GM21367 (cell line): ENCODE data around the gene METTL25.
"Not testable (repeated sequence)": the region's sequence is repeated elsewhere in the genome, so short reads cannot be mapped to it uniquely, and the experiment has no call there.

Experiments used
- ATAC-seq: cut with Tn5 transposase; IDR thresholded peaks from one replicate; pipeline ENCODE4 v1.9.1; 2021; ENCODE audit not compliant: unreplicated experiment

METTL25 gene

GRCh38 chr12:82358200-82359114, at the start of gene METTL25, which contains the start of gene CCDC59:
TSS of gene METTL25 (plus strand) at chr12:82358529. CDS start at chr12:82358566, 37 bp downstream.
TSS of gene CCDC59 (minus strand) at chr12:82358387. CDS start at chr12:82358376, 11 bp downstream.
- ATAC-seq: peak; percentile 92

GRCh38 chr12:82314406-82314892, 43.9 kb upstream of the METTL25 start:
- no peak for ATAC-seq

GRCh38 chr12:82319276-82319675, 39.1 kb upstream of the METTL25 start:
- ATAC-seq: no peak

GRCh38 chr12:82325540-82326336, 32.6 kb upstream of the METTL25 start:
- no peak for ATAC-seq

- ATAC-seq: no peak
Measured at GRCh38 chr12:82326905-82327503, 31.3 kb upstream of the METTL25 start.

GRCh38 chr12:82327861-82328260, 30.5 kb upstream of the METTL25 start:
- no peak for ATAC-seq

- no peak for ATAC-seq
Measured at GRCh38 chr12:82329508-82329907, 28.8 kb upstream of the METTL25 start.

GRCh38 chr12:82350161-82350560, 8.2 kb upstream of the METTL25 start:
- ATAC-seq: no peak

- no peak for ATAC-seq
Measured at GRCh38 chr12:82351390-82351789, 6.9 kb upstream of the METTL25 start.

- no peak for ATAC-seq
Measured at GRCh38 chr12:82357340-82357739, 989 bp upstream of the METTL25 start.

GRCh38 chr12:82357845-82358199, 507 bp upstream of the METTL25 start:
- ATAC-seq: no peak

- peak; percentile 13 for ATAC-seq
Measured at GRCh38 chr12:82359115-82359478, 768 bp downstream of the METTL25 start.

- ATAC-seq: not testable (repeated sequence)
Measured at GRCh38 chr12:82360834-82361233, 2.5 kb downstream of the METTL25 start.

GRCh38 chr12:82361461-82361915, 3.2 kb downstream of the METTL25 start:
- no peak for ATAC-seq

GRCh38 chr12:82363990-82364389, 5.7 kb downstream of the METTL25 start:
- ATAC-seq: no peak

GRCh38 chr12:82366197-82366596, 7.9 kb downstream of the METTL25 start:
- no peak for ATAC-seq

- no peak for ATAC-seq
Measured at GRCh38 chr12:82375201-82375600, 16.9 kb downstream of the METTL25 start.

GRCh38 chr12:82378997-82379396, 20.7 kb downstream of the METTL25 start:
- no peak for ATAC-seq

- peak; percentile 55 for ATAC-seq
Measured at GRCh38 chr12:82383930-82384552, 25.7 kb downstream of the METTL25 start.

GRCh38 chr12:82398879-82399278, 40.5 kb downstream of the METTL25 start:
- no peak for ATAC-seq

- ATAC-seq: no peak
Measured at GRCh38 chr12:82400819-82401218, 42.5 kb downstream of the METTL25 start.
